T follicular helper cell (primary cell): ENCODE data around the gene RBSN.
A peak's percentile ranks its signal among the peaks of the same experiment; 100 is the strongest.

Experiments
- DNase-seq: peaks from one replicate; pipeline ENCODE4 v3.0.0-alpha.2; 2020; ENCODE audit warnings: low read depth

The RBSN gene

GRCh38 chr3:15060029-15060428 lies 38.9 kb downstream of the RBSN start:
- DNase-seq, result no peak

GRCh38 chr3:15056676-15057404 lies 42.1 kb downstream of the RBSN start:
- no peak for DNase-seq

- DNase-seq, result no peak
Measured at GRCh38 chr3:15055019-15055557, 43.9 kb downstream of the RBSN start.

- DNase-seq, result no peak
Measured at GRCh38 chr3:15053541-15053940, 45.4 kb downstream of the RBSN start.

- no peak for DNase-seq
Measured at GRCh38 chr3:15052335-15053242, 46.4 kb downstream of the RBSN start.

GRCh38 chr3:15051531-15051930 lies 47.4 kb downstream of the RBSN start:
- DNase-seq, result peak; percentile 13

- DNase-seq, result no peak
Measured at GRCh38 chr3:15050405-15051092, 48.4 kb downstream of the RBSN start.

- no peak for DNase-seq
Measured at GRCh38 chr3:15049584-15049983, 49.4 kb downstream of the RBSN start.

GRCh38 chr3:15045667-15046066 lies 53.3 kb downstream of the RBSN start:
- DNase-seq, result no peak

GRCh38 chr3:15044326-15044725 lies 54.6 kb downstream of the RBSN start:
- no peak for DNase-seq

- no peak for DNase-seq
Measured at GRCh38 chr3:15043408-15044171, 55.4 kb downstream of the RBSN start.

- no peak for DNase-seq
Measured at GRCh38 chr3:15042936-15043335, 56.0 kb downstream of the RBSN start.

GRCh38 chr3:15041950-15042349 lies 57.0 kb downstream of the RBSN start:
- DNase-seq, result no peak

- no peak for DNase-seq
Measured at GRCh38 chr3:15040844-15041243, 58.1 kb downstream of the RBSN start.

- DNase-seq, result no peak
Measured at GRCh38 chr3:15038306-15038705, 60.6 kb downstream of the RBSN start.

GRCh38 chr3:15033103-15033502 lies 65.8 kb downstream of the RBSN start:
- DNase-seq, result no peak

- no peak for DNase-seq
Measured at GRCh38 chr3:15032650-15033049, 66.3 kb downstream of the RBSN start.

GRCh38 chr3:15029625-15030024 lies 69.3 kb downstream of the RBSN start:
- DNase-seq, result no peak

GRCh38 chr3:15023719-15024118 lies 75.2 kb downstream of the RBSN start:
- DNase-seq, result no peak

GRCh38 chr3:15023249-15023648 lies 75.7 kb downstream of the RBSN start:
- no peak for DNase-seq
